HuH-7 (cell line): ENCODE data around the gene PEX3.
"Not testable (repeated sequence)": the region's sequence is repeated elsewhere in the genome, so short reads cannot be mapped to it uniquely, and the experiment has no call there.

ENCODE experiments used
- DNase-seq: peaks from one replicate; pipeline ENCODE4 v3.0.0; 2011; ENCODE audit warnings: low spot score

The PEX3 gene

DNA sequence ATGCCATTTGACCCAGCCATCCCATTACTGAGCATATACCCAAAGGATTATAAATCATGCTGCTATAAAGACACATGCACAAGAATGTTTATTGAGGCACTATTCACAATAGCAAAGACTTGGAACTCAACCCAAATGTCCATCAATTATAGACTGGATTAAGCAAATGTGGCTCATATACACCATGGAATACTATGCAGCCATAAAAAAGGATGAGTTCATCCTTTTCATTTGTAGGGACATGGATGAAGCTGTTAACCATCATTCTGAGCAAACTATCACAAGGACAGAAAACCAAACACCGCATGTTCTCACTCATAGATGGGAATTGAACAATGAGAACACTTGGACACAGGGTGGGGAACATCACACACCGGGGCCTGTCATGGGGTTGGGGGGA lies 2.7 kb upstream of the PEX3 start:
- DNase-seq: not testable (repeated sequence)

DNA sequence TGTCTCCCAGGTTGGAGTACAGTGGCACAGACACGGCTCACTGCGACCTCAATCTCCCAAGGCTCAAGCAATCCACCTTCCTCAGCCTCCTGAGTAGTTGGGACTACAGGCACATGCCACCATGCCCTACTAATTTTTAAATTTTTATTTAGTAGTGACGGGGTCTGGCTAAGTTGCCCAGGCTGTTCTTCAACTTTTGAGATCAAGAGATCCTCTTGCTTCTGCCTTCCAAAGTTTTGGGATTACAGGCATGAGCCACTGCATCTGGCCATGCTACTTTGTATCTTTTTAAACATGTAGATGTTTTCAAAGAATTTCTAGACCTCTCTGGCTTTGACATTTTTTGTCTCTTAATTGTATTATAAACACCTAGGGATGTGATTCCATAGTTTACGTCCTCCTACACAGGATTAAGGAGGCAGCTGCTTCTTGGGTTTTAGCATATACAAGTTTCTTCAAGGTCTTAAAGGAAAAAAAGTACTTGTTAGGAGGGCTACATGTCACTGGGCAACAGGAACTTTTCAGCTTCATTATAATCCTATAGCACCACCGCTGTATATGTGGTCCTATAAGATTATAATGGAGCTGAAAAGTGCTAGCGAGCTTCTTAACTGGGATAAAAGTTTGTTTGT lies 1.4 kb upstream of the PEX3 start:
- DNase-seq: no peak

DNA sequence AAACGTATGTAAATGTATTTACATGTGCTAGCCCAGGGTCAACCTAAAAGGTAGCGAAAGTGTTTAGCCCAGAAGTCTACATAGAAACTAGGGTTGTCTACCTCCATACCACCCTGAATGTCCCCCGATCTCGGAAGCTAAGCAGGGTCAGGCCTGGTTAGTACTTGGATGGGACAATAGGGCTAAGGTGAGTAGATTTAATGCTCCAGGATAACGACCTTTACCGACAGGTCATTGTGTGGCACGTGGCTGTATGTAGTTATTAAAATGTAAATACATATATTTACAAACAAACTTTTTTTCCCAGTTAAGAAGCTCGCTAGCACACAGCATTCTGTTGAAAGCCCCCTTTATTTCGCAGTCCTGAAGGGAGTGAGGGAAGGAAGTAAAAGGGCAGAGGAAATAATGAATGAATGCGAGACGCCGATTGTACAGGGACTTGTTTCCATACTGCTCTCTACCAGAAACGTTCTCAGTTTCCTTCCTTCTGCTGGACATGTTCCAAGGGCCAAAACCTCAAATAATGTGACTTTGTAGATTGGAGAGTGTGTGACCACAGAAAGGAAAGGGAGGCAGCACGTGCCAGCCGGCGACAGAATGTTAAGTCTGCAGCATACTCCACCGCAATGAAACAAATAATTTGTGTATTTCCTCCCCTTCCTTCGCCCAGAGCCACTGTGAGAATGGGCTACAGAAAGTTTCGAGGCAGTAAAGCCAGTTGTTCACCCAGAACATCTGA lies 722 bp upstream of the PEX3 start:
- DNase-seq: peak; percentile 17

DNA sequence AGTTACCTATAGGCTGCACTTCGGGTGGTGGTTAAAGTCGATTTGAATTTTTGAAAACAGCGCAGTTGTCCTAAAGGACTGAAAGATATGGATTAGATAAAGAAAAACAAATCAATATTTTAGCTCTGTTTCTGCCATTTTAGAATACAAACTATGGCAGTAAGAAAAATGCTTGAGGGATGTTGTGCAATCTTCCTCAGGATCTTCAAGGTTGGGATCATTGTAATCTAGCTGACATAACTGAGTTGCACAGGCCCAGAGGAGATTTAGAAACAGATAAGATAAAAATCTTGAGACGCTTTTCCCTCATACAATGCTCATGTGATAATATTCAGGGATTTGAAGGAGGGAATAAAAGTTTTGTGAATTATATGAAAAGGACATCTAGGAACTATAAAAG lies 926 bp downstream of the PEX3 start:
- no peak for DNase-seq

DNA sequence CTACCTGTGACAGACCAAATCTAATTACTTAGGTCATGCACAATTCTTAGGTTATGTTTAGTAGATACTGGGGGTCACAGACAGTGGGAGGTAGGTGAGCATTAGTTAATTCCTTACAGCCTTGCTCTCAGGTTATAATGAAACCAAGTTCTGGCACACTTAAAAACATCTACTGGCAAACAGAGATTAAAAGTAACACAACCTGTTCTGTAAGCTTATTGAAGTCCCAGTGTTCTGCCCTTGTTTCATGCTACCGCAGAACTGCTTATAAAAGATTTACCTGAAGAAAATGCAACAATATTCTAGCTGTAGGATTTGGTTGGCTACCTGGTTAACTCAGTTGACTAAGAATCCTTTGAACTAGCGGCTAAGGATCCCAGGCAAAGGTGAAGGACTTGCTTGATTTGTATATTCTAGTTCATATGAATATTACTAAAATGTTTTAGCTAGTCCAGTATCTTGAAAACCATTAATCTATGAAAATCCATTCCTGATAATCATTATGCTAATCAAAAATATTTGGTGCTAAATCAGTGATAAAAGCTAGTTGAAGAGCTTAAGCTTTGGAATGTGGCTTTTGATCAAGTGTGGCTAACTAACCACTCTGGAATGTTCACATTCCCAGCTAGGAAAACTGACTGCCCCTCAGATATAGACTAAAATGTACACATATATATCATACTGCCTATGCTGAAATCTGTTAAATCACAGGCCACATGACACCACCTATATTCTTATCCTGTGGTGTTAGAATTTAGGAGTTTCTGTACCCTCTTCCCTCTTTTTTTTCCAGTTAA lies 7.2 kb downstream of the PEX3 start:
- no peak for DNase-seq

DNA sequence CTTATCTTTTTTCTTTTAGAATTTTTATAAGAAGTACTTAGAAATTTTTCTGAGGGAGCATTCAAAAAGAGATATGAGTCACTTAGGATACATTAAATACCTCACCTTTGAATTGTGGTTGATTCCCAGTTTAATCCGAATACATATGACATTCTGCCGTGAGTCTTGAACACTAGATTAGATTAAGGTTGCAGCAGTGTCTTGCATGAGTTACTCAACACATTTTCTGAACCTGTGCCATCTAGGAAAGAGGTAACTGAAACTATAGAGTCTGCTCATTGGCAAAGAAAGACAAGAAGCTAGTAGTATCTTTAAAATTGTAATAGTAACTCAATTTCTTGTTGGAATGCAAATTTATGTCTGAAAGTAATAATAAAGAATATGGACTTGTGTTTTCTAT lies 14.9 kb downstream of the PEX3 start:
- DNase-seq: no peak

DNA sequence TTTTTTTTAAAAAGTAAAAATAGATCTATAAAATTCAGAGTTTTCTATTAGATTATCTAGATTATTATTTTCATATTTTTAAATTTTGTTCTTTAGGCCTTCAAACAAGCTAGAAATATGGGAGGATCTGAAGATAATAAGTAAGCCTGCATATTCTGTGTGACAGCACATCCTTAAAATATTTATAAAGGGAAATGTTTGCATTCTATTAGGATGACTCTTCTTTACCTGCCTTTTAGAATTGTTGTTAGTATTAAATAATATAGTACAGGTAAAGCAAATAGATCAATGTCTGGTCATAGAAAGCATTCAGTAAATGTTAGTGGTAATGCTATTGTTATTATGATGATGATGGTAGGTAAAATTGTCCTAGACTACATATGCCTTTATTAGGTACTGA lies 17.4 kb downstream of the PEX3 start:
- no peak for DNase-seq

DNA sequence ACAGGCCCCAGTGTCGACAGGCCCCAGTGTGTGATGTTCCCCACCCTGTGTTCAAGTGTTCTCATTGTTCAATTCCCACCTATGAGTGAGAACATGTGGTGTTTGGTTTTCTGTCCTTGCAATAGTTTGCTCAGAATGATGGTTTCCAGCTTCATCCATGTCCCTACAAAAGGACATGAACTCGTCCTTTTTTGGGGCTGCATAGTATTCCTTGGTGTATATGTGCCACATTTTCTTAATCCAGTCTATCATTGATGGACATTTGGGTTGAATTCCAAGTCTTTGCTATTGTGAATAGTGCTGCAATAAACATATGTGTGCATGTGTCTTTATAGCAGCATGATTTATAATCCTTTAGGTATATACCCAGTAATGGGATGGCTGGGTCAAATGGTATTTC lies 18.2 kb downstream of the PEX3 start:
- not testable (repeated sequence) for DNase-seq

DNA sequence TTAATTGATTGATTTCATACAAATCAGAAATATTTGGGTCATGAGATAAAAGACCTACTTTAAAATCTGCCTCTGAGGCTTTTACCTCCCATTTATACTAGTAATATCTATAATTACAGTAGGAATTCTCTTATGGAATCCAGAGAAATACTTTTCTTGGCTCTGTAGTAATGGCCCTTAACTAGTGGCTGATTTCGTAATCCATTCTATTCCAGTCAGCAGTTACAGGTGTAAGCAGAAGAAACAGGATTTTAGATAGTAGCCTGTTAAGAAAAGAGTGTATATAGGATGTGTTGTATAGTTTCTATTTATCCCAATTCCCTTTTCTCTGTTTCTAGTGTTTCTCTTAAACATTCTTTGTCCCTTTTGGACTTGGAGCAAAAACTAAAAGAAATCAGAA lies 21.2 kb downstream of the PEX3 start:
- no peak for DNase-seq

DNA sequence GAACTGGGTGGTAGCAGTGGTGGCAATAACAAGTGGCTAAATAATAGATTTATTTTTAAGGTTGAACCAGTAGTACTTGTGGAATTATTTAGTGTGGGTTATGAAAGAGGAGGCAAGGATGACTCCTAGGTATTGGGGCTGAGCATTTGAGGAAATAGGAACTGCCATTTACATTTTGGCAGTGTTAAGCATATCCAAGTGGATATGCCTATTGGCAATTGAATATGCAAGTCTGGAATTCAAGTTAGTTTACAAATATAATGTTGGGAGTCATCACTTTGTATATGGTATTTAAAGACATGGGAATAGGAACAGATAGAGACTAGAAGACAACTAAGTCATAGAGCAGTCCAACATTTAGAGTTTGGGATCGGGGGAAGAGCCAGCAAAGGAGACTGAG lies 25.9 kb downstream of the PEX3 start:
- DNase-seq: no peak

DNA sequence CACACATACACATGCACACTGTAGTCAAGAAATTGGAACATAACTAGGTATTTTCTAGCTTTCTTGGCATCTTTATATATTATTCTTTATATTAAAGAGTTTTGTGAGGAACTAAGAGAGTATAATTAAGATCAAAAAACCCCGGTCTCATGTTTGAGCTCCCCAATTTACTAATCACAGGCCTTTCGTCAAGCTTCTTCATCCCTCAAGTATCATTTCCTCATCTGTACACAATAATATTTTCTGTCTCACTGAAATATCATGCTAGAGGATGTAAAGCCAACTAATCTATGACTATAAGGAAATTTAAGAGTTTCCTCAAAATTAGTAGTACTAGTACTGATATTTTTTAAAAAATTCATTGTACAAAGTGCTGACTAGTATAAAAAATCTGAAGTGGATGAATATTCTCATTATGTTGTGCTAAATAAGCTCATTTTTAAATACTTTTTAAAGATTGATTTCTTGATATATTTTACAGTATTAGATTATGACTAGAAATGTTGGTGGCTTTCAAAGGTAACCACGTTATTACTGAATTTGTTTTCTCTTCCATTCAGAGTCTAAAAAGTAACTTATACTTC lies 28.0 kb downstream of the PEX3 start:
- no peak for DNase-seq

DNA sequence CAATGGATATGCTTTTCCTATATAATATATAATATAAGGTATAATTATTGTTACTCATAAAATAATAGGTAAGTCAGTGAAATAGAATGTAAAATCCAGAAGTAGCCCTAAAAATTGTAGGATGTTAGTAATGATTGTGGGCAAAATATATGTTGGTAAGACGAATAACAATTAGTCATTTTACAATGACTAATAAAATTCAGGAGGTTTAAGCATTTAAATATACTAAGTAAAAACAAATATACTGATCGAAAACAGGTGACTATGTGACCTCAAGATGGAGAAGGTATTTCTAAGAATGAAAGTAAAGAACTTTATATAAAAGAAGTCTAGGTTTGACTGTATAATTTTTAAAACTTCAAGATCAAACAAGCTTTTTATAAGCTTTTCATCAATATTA lies 32.0 kb downstream of the PEX3 start:
- DNase-seq: no peak

DNA sequence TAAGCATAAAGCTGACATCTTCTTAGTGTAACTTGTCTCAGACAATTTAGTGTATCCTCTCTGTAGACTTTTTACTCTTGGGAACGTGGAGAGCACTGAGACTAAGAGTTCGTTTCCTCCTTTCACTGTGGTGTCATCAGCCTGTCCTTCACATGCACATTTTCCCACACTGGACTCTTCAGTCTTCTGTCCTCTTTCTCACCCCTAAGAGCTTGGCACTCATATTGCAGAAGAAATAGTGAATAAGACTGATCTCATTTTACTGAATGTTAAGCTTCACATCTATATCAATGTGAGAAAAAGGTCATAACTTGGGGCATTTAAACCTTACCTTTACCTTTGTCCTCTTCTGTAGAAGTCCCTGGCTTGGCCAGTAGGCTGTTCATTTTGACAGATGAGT lies 35.4 kb downstream of the PEX3 start:
- no peak for DNase-seq

DNA sequence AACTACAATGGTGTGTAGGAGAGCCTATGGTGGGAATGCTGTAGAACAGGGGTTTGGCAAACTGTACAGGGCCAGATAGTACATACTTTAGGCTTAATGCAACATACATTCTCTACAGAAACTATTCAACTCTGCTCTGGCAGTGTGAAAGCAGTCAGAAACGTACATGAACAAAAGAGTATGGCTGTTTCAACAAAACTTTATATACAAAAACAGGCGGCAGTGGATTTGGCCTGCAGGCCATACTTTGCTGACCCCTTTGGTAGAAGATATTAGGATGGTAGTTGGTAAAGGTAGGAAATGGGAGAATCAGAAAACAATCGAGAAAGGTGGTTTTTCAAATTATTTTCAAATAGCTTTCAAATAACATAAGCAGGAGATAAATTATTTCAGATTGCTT lies 36.1 kb downstream of the PEX3 start:
- DNase-seq: no peak

DNA sequence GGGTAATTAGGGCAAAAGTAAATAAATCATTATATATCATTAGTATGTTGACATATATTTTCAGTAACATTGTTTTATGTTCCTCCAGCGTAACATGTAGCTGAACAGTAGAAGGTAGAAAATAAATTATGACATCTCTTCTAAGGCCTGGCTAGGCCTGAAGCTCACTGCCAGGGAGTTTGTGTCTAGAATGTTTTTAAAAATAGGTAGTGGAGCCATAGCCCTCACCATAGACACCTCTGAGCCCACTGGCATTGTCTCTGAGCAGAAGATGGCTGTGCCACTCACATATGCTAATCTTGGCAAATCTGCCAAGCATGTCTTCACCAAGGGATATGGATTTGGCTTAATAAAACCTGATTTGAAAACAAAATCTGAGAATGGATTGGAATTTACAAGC lies 39.6 kb downstream of the PEX3 start:
- no peak for DNase-seq

DNA sequence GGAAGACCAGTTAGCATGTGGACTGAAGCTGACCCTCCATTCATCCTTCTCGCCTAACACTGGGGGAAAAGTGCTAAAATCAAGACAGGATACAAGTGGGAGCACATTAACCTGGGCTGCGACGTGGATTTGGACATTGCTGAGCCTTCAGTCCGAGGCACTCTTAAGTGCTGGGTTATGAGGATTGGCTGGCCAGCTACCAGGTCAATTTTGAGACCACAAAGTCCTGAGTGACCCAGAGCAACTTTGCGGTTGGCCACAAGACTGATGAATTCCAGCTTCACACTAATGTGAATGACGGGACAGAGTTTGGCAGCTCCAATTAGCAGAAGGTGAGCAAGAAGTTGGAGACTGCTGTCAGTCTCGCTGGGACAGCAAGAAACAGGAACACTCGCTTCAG lies 40.2 kb downstream of the PEX3 start:
- no peak for DNase-seq

DNA sequence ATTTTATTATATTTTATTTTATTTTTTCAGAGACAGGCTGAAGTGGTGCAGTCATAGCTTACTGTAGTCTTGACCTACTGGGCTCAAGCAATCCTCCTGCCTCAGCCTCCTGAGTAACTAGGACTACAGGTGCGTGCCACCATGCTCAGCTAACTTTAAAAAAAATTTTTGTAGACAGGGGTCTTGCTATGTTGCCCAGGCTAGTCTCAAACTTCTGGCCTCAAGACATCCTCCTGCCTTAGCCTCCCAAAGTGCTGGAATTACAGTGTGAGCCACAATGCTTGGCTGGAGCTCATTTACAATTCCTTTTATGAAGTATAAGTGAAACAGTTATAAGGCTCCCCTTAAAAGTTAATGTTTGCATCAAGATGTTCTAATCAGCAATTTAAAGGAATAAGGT lies 46.4 kb downstream of the PEX3 start:
- no peak for DNase-seq

DNA sequence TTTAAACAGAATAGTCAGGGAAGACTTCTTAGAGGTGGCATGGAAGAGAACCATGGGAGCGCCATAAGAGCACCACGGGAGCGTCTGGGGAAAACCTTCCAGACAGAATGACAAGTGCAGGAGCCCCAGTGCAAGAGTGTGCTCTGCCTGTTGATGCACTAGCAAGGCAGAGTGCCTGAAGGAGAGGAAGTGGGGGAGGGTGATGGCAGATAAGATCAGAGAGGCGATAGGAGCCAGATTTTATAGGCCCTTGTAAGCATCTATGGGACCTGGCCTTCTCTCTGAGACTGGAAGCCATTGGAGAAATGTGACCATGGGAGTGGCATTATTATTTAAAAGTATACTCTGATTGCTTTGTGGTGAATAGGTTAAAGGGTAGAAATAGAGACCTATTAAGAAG lies 47.8 kb downstream of the PEX3 start:
- DNase-seq: no peak

DNA sequence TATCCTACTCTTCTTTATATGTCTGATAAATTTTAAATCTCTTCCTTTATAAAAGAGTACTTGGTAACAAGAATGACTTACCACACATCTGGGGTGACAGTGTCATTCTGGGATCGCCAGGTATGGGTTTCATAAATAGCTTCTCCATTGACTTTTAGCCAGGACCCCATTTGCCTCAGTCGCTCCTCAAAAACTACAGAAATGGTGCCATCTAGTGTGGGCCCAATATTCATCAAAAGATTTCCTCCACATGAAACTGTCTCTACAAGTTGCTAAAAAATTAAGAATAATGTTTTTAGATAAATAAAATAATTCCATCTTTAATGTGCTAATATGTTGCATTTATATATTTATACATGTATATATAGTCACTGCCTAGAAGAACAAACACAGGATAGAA lies 51.2 kb downstream of the PEX3 start:
- no peak for DNase-seq

DNA sequence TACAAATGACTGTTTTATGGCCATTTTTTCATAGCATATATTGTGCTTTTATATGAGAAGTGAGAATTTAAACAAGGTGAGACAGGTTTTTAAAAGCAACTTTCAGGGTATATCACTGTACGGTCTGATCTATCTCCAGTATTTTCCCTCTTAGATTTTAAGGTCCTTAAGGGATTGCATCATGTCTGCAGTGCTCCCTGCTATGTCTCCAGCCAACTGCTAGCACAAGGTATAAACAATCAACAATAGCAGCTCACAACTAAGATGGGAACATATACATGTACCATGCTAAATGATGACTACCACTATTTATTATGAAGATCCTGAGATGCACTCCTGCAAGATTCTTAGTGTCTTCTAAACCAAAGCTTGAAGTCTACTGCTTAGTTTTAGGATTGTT lies 53.8 kb downstream of the PEX3 start:
- no peak for DNase-seq

DNA sequence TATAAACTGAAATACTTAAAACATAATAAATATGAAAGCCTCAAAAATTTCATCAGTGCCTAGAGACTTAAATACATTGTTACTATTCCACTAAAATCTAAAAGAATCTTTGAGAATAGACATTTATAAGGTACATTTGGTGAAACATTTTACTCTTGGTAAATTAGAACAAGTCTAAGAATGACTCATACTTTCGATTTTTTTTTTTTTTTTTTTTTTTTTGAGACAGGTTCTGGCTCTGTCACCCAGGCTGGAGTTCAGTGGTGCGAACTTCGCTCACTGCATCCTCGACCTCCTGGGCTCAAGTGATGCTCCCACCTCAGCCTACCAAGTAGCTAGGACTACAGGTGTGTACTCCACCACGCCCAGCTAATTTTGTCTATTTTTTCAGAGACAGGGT lies 54.5 kb downstream of the PEX3 start:
- DNase-seq: no peak

DNA sequence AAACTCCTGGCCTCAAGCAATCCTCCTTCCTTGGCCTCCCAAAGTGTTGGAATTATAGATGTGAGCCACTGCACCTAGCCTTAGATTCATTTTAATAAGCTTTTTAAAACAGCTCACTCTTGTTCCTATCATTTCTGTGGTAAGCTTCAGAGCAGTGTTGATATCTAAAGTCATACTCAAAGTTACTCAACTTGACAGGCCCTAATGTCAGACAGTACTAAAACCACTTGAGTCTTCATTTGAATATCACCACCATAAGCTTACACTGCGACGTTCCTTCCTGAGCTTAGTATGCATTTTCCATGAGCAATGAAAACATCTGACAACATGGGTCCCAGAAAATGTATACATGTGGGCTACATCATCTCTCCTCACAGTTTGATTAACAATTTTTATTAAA lies 54.9 kb downstream of the PEX3 start:
- DNase-seq: no peak

DNA sequence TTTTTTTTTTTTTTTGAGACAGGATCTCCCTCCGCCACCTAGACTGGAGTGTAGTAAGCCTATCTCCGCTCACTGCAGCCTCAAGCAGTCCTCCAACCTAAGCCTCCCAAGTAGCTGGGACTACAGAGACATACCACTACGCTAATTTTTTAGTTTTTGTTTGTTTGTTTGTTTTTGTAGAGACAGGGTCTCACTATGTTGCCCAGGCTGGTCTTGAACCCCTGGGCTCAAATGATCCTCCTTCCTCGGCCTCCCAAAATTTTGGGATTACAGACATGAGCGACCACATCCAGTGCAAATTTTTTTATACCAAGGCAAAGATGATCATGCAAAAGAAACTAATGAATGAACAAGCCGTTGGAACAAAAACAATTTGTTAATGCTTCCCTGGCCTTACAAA lies 55.6 kb downstream of the PEX3 start:
- no peak for DNase-seq
